CD4-positive, alpha-beta T cell treated with Interleukin-4 for 4 hours (primary cell): Measurements from ENCODE around the gene STK10.

Source experiments
- DNase-seq: peaks from one replicate; pipeline ENCODE4 v3.0.0-alpha.2; 2020

The STK10 gene

GRCh38 chr5:172105811-172106210 lies 82.2 kb downstream of the STK10 start:
- DNase-seq = no peak

- DNase-seq = no peak
These were observed 83.0 kb downstream of the STK10 start for GRCh38 chr5:172104801-172105701.

DNA sequence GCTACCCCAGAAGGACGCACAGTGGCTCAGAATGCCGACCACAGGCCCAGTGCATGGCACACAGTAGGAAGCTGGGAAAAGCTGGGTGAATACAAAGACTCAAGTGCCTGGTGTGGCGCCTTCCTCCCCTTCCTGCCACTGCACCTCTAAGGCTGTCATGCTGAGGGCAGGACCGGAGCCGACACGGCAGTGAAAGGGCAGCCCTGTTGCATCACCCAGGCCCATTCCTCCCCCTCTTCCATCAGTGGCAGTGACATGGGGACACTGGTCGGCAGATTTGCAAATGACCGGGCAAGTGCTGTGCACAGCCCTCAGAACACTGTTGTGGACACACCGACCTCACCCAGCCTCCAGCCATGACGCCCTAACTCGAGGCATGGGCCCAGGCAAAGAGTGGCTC lies 84.0 kb downstream of the STK10 start:
- no peak for DNase-seq

DNA sequence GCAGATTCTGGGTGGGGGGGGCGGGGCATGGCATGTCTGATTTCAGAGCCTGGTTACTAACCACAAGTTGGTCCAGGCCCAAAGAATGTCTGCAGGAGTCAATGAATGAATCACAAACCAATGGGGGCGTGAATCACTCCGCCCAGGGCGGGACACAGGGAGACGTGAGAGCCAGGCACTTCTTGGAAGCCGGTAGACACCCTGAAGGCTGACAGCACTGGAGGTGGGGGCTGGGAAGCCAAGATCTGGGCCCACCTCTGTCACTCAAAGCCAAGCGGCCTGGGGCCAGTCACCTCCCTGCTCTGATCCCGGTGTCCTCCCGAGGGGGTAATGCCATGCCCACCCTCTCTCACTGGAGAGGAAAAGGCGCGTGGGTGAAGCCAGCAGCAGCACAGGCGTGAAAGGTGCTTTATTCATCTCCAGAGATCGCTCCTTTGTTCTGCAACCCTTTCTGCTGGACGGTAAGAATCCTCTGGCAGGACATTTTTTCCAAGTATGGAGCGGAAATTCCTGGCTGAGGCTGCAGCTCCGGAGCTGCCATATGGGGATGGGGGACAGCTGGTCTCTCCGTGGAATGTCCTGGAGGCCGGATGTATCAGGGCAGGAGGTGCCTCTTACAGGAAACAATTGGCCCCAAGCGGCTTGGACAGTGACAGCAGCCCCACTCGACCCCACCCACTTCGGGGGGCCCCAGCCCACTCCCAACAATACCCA lies 85.0 kb downstream of the STK10 start:
- DNase-seq = peak; percentile 15

GRCh38 chr5:172102218-172102870 lies 85.7 kb downstream of the STK10 start:
- no peak for DNase-seq

DNA sequence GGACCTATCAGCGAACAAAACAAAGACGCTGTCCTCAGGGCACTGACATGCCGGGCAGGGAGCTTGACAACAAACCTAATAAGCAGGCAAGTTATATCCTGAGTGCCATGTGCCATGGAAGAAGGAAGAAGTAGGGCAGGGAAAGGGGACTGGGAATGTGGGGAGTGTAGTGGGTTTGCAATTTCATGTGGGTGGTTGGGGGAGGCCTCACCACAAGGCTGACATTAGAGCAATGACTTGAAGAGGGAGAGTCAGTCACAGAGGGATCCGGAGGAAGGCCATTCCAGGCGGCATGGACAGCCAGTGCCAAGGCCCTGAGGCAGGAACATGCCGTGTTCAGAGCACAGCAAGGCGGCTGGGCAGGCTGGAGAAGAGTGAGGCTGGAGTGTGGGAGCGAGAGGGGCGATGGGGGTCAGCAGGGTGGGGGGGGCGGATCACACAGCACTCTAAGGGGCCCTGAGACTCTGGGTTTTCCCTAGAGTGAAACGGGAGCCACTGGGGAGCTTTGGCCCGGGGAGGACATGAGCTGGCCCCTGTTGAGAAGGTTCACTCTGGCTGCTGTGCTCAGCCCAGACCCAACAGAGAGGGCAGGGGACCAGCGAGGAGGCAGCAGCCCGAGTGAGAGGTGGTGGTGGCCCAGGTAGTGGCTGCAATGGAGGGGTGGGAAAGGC lies 86.3 kb downstream of the STK10 start:
- no peak for DNase-seq

DNA sequence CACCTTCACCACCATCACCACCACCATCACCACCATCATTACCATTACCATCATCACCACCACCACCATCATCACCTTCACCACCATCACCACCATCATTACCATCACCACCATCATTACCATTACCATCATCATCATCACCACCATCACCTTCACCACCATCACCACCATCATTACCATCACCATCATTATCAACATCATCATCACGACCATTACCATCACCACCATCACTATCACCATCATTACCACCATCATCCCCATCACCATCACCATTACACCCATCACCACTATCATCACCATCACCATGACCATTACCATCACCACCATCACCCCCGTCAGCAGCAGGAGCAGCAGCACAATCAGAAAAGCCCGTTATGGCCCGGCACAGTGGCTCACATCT lies 89.1 kb downstream of the STK10 start:
- DNase-seq = no peak

DNA sequence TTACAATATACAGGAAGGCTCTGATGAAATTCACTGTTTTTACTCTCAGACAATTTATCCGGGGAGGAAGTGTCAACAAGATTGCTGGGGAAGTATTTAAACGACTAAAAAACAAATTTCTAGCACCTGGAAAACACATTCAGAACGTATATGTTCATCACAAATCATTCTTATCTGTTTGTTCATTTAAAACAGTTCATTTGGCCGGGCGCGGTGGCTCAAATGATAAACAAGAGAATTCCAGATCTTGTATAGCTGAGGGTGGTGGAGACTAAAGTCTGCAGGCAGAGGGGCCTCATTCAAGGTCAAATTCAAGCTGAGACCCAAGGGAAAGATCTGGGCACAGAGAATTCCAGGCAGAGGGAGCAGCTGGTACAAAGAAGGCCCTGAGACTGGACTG lies 90.0 kb downstream of the STK10 start:
- no peak for DNase-seq

GRCh38 chr5:172097356-172097755 lies 90.7 kb downstream of the STK10 start:
- no peak for DNase-seq

DNA sequence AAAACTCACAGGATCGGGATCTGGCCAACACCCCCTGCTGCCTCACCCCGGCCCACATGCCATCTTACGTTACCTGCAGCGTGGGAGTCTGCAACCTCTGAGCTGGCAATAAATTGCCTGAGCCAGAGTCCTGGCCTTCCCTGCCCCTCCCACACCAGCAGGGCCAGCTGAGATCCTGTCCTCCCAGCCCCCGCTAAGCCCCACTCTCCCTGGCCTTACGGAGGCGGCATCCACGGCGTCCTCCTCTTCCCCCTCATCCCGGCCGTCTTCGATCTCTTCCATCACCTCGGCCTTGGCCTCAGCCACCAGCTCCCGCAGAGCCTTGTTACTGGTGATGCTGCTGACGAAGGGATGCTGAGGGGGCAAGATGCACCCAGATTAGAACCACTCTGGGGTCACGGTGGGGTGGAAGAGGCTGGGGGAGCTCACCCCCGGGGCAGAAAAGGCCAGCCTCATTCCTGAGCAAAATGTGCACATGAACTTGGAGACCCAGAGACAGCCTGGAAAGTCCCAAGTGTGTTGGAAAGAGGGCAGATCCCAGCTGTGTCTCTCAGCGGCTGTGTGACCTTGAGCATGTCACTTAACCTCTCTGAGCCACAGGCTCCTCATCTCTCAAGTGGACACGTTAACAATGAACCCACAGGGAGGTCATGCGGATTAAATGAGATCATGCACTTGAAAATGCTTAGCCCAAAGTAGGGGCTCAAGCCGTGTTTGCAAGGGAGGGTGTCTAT lies 91.7 kb downstream of the STK10 start:
- no peak for DNase-seq

DNA sequence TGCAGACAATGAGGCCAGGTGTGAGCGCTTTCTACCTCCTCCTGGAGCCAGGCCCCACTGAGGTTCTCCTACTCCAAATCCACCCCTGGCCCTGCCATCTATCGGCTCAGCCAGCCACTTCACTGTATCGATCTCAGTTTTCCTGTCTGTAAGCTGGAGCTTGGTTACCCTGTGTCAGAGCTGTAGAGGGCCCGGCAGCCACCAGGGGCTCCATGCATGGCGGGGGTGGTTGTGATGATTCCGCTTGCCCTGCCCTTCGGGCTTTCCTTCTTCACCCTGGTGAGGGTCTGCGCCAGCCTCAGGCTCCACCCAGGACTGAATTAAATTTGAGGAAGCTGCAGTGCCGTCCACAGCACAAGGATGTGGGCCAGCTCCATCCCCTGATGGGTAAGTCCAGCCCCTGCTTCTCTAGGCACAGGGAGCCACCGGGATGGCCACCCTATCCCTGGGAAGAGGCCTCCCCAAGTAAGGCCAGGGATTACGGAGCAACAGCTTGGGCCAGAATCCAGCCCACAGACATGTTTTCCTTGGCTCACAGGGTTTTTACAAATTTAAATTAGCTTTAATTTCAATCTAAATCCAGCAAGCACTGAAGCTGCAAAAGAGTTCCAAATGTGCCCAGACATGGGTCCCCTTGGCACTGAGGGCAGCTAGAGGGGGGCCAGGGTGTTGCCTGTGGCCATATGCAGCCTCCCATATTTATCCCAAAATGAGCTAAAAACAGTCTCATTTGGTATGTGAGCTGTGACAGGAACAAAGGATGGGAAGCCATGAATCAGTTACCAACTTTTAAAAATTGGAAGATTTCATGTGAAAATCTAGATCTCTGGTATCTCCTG lies 92.4 kb downstream of the STK10 start:
- no peak for DNase-seq

GRCh38 chr5:172093965-172094364 lies 94.1 kb downstream of the STK10 start:
- DNase-seq = no peak

- no peak for DNase-seq
These were observed 94.5 kb downstream of the STK10 start for GRCh38 chr5:172093559-172093958.

GRCh38 chr5:172091956-172092732 lies 95.9 kb downstream of the STK10 start:
- DNase-seq = no peak

DNA sequence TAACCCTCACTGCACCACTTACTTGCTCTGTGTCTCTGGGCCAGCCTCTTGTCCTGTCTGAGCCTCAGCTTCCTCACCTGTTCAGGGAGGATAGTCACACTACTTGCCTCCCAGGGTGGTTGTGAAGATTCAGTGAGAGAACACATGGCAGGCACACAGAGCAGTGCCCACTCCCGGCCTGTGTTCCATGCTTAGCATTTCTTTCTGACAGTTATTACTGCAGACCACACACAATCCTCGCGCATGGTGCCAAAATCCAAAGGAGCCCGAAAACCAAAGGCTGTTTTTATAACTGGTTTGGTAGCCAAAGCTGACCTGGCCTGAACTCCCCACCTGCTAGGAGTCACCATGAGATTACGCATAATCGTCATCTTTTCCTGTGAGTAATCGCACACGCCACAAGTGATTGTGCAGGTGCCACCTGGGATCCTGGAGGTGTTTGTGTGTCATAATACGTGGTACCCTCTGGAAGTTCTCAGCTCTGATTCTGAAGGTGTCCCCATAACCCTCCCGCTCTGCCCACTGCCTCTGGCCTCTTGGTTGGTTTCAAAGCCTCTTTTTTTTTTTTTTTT lies 97.0 kb downstream of the STK10 start:
- no peak for DNase-seq

- no peak for DNase-seq
These were observed 98.5 kb downstream of the STK10 start for GRCh38 chr5:172089298-172090117.

- no peak for DNase-seq
These were observed 99.2 kb downstream of the STK10 start for GRCh38 chr5:172088801-172089200.

DNA sequence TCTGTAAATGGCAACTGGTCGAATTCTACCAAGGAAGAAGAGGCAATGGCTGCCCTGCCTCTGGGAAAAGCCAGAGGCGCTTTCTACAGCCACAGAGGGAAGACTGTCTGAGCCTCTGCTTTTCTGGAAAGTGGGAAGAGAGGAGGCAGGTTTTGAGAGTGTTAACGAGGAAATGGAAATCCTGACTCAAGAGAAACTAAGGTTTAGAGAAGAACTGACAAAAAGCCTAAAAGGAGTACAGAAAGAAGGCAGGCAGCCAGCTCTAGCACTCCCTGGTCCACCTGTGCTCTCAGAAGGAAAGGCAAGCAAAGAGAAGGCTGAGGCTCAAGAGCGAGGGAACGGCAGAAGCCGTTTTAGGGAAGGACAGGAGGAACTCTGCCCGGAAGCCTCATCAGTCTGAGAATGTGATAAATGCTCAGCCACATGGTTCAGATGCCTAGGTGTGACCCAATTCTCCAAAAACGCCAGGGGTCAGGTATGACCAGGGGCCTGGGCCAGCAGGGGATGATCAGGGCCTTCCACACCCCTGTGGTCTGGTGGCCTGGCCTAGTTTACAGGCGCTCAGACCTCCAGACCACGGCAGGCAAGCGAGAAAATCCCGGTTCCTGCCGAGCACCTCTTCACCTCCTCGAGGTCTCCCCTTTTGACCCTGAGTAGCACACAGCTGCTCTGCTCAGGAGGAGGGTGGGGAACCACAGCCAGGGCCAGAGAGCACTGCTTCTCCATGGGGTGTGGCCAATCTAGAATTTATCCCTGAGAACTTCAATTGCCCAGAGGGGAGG lies 101.6 kb downstream of the STK10 start:
- no peak for DNase-seq

GRCh38 chr5:172085738-172086137 lies 102.3 kb downstream of the STK10 start:
- no peak for DNase-seq
